ENCODE data around the gene HIVEP2. TPM values are rescaled to one million over a fixed set of nuclear protein-coding genes. Genes with fewer than 3 reads are reported as not detected.

The HIVEP2 gene
- total RNA-seq, 1 donor from 2014 or later: 18.7 TPM

- DNase-seq: peak; percentile 91
Observed at GRCh38 chr6:142944124-142945048, 590 bp downstream of the HIVEP2 start.

DNA sequence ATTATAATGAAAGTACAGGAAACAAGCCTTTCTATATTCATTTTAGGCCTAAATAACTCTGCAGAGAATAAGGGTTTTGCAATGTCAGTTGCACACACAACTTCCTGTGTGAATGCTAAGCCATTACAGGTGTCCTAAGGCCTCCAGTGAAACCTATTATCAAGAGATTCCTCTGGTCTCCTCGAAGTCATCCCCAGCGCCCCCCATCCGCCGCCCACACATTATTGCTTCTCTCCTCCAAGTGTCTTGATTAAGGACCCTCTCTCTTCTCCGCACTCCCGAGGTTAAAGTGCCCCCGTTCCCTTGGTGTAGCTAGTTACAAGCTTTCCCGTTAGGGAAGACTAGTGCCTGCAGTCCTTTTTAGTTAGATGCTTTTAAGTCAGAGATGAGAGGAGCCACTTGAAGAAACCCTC lies 1.3 kb downstream of the HIVEP2 start:
- peak; percentile 38 for DNase-seq

GRCh38 chr6:142942805-142943227 lies 2.2 kb downstream of the HIVEP2 start:
- DNase-seq: peak; percentile 28

DNA sequence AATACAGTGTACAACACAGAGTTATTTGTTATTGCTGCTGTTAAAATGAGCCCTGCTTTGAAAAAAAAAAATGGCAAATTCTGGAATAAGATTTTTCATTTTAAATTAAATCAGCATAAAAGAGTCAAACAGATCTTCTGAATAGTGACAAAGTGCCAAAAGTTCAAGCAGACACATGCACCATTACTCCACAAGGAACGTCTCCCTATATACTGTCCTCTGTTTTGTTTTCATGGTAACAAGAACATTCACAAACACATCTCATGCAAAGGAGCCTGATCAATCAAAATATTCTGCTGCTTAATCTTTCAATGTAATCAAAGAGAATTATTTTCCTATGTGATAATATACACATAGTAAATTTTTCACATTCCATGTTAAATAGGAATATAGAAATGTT lies 2.7 kb downstream of the HIVEP2 start:
- no peak for DNase-seq

- DNase-seq: no peak
Observed at GRCh38 chr6:142941018-142941417, 4.0 kb downstream of the HIVEP2 start.

GRCh38 chr6:142940487-142940886 lies 4.5 kb downstream of the HIVEP2 start:
- DNase-seq: no peak

DNA sequence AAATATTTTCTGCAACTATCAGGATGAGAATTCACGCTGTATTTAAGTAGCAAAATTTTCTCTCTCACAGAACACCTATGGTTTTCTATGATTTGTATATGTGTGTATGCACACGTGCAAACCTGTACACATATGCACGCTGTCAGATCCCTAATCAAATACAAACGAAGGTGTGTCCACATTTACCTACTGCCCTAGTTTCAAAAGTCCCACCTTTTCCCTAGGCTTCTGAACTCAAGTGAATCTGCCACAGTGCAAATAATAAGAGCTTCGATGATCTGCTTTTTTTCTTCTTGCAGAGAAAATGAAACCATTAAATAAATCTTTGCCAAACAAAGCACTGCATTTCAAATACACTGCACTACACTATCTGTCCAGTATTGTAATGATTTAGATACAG lies 6.5 kb downstream of the HIVEP2 start:
- DNase-seq: no peak

DNA sequence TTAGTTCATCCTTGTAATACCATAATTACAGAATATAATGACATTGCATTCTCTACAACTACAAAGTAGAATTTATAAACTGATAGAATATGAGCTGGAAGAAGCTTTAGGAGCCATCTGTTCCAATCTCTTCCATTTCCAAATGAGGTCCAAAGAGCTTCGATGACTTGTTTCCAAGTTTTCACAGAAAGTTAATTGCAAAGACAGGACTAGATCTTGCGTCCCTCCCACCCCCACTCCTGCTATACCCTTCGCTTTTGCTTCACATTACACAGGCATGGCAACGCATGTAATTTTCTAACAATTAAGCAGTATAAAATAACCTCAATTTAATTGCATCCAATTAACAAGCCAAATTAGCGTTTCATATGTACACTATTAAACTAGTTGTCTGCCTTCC lies 7.0 kb downstream of the HIVEP2 start:
- DNase-seq: no peak

GRCh38 chr6:142935553-142936517 lies 9.1 kb downstream of the HIVEP2 start:
- DNase-seq: no peak

DNA sequence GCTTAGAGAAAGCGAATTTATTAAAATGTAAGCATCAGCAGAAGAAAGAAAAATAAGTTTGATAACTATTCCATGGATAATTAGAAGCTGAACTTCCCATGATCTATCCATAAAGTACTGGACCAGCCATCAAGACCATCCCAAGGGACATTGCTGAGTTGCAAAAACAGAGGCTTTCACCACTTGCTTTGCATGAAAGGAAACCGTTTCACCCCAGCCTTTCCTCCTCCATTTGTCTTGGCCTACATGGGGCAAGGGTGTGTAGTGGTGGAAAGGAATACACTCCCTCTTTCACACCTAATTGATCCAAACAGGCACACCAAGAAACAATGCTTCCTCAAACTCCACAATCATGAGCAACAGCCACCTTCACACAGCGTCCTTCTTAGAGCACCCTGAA lies 10.4 kb downstream of the HIVEP2 start:
- DNase-seq: no peak

DNA sequence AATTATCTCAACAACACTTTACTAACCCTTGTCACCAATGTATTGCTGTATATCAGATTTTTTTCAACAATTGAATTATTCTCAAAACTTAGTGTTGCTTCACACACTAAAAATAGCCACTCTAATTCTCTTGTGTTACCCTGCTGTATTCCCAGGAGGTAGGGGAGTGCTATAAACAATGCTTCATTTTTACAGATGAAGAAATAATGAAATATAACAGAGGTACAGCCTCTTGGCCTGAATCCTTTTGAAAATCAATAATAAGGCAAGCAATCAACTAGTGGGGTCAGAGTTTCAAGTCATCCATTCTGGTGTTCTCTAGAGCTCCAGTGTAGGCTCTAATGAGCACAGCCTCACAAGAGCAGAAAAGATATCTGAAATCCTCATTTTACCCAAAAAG lies 10.9 kb downstream of the HIVEP2 start:
- no peak for DNase-seq

DNA sequence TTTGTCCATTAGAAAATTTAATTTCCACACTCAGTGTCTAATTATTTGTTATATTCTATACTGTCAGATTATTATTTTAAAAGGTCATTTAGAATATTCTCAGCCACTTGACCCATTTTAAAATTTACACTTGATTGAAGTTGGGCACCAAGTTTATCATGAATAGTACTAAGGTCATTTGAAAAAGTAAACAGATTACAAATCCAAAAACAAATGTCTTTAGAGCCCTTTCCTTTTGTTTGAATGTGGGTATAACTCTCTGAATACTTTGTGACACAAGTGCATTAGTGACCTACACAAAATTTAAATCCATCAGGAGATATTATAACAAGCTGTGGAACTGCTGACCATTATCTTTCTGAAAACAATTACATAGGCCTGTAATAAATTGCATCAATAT lies 11.3 kb downstream of the HIVEP2 start:
- DNase-seq: no peak

DNA sequence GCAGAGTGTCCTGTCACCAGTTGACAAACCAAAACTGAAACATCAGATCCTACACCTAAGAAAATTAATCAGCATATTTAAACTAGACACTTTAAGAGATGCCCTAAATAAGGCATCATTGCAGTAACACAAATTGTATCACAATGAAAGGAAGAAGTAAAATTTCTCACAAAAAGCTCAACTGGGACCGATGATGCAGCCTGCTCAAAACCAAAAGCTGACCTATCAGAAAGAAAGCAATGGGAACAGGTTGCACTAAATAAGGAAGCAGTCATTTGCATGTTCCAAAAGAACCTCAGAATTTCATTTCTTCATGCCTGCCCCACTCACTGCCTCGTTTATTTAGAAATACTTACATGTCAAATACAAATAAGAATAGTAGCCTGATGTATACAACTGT lies 12.1 kb downstream of the HIVEP2 start:
- no peak for DNase-seq

DNA sequence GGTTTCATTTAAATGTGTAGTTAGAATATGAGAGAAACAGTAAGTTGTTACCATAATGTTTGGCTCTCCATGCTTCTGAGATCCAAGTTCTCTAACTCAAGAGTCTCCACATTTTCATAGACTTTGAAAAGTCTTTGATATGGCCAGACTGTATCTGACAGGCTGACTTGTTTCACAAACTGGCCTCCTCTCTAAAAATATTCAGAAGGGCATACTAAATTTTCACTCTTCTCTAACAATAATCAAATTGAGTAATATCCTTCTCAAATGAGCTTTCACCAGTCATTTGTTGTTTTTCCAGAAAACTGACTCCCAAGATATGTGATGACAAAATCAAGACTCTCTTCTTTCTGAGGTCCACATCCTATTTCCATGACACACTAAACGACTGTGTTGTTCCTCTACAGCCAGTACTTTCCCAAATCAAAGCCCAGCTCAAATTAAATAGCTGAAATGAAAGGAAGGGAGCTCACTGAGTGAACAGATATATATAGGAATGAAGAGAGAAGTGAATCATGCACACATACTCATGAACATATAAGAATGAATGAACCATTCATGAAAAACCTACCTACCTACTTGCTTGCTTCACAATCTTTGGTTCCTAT lies 15.1 kb downstream of the HIVEP2 start:
- no peak for DNase-seq

DNA sequence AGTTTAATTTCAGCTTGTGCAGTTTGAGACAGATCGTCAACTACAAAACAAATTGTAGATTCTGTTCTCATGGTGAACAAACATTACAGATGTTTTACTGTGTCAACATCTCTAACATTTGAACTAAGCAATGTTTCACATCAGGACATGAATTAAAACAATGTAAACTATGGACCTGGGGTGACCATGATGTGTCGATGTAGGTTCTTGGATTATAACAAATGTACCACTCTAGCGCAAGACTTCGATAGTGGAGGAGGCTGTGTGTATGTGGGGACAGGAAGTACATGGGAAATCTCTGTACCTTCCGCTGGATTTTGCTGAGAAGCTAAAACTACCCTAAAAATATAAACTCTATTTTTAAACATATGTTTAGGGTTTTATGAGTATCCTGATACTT lies 17.1 kb downstream of the HIVEP2 start:
- DNase-seq: no peak

GRCh38 chr6:142927271-142927580 lies 17.8 kb downstream of the HIVEP2 start:
- DNase-seq: peak; percentile 61

- DNase-seq: peak; percentile 61
Observed at GRCh38 chr6:142926494-142927270, 18.3 kb downstream of the HIVEP2 start.

DNA sequence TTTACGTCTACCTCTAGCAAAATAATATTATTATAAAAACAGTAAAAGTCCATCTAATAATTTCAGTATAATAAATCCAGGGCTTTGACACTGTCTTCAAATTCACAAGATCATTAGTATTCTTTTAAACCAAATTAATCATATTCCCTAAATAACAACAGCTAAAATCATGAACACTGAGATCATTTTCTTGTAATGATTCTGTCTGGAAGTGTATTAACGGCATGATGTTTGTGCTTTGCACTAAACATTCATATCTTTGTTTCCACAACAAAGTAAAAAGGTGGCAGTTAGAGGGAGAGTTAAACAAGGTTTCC lies 18.8 kb downstream of the HIVEP2 start:
- no peak for DNase-seq

- peak; percentile 23 for DNase-seq
Observed at GRCh38 chr6:142925575-142926110, 19.3 kb downstream of the HIVEP2 start.

- DNase-seq: no peak
Observed at GRCh38 chr6:142918339-142919042, 26.5 kb downstream of the HIVEP2 start.

GRCh38 chr6:142916881-142917280 lies 28.1 kb downstream of the HIVEP2 start:
- no peak for DNase-seq

All from skin of body (tissue), 2 donors.